ENCODE data around the gene BRSK1. TPM values are rescaled to one million over a fixed set of nuclear protein-coding genes. Genes with fewer than 3 reads are reported as not detected.

BRSK1 gene
- total and polyA plus RNA-seq, 2 of the 13 experiments (the other 11 are each of a cell fraction or from before 2014, with no cell fraction given), result 0.18 to 1.2 TPM

DNA sequence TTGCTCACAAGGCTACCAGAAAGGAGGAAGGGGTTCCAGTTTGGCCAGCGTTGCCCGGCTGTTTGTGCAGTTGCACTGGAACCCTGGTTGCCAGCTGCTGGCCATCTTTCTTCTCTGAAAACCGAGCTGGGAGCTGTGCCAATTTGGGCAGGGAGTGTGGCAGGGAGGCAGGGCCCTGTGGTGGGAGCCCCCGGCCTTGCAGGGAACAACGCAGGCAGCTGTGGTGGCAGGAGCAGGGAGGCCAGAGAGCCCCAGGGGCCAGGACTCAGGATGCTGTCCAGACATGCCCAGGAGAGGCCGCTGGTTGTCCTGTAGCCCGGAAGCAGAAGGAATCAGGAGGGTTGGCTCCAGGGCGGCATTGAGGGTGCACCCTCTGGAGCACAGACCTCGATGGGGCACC, 60.6 kb downstream of the BRSK1 start:
- Histone ChIP-seq H3K4me3 (replicated peaks in 1 of 3; ENCODE audit: insufficient read depth in 1 of 3, low read depth in 2 of 3, low read length in 3 of 3) (no peak overlapping the region), H3K4me2 (ENCODE audit: low read depth, low read length) (no peak overlapping the region), H3K9ac (ENCODE audit: insufficient read depth, low read depth, low read length) (no peak overlapping the region), H3K36me3 (replicated peaks in 1 of 2; ENCODE audit: control insufficient read depth in 1 of 2, insufficient read depth in 2 of 2, low read length in 2 of 2) (peaks cover 2 to 7% of the 10 kb centered on the region in 2 experiments; a peak in 3 of 5 replicates), H3K27me3 (ENCODE audit: control insufficient read depth in 1 of 2, insufficient read depth in 2 of 2, low read length in 2 of 2) (no peaks in the 10 kb centered on the region; a peak in 2 of 5 replicates), H4K20me1 (ENCODE audit: insufficient read depth, low read length) (peaks cover 3% of the 10 kb centered on the region; the same call in 1 of the 2 replicates), H3K79me2 (ENCODE audit: insufficient read depth, low read length) (peaks cover 5% of the 10 kb centered on the region), H2AFZ (ENCODE audit: low read length) (no peak overlapping the region), H3K27ac (ENCODE audit: extremely low read length, insufficient read depth, low read length) (no peak overlapping the region), H3K4me1 (ENCODE audit: insufficient read depth, low read length) (peaks cover 12% of the 10 kb centered on the region), H3K9me3 (ENCODE audit: low read length) (no peaks in the 10 kb centered on the region)
- no peak for DNase-seq (ENCODE audit: low spot score)
- ATAC-seq, result no peak
- ChIA-PET CTCF (ENCODE audit: low intra/inter-chr PET ratio, low total read pairs) (no interaction called here), POLR2A (no interaction called here)
- no peak for FAIRE-seq
- WGBS (ENCODE audit: low lambda C conversion rate), result 95% methylated on average over 3 of the region's 9 CpGs
- intact Hi-C loops (cut with micrococcal nuclease; ENCODE audit: unreplicated experiment) (no loop called here), in situ Hi-C loops (cut with HindIII; ENCODE audit: extremely low pct_ligation_motif_present, low pct_unique_long_range_greater_than_20kb) (no loop called here)
- TF ChIP-seq, protein P1, sequence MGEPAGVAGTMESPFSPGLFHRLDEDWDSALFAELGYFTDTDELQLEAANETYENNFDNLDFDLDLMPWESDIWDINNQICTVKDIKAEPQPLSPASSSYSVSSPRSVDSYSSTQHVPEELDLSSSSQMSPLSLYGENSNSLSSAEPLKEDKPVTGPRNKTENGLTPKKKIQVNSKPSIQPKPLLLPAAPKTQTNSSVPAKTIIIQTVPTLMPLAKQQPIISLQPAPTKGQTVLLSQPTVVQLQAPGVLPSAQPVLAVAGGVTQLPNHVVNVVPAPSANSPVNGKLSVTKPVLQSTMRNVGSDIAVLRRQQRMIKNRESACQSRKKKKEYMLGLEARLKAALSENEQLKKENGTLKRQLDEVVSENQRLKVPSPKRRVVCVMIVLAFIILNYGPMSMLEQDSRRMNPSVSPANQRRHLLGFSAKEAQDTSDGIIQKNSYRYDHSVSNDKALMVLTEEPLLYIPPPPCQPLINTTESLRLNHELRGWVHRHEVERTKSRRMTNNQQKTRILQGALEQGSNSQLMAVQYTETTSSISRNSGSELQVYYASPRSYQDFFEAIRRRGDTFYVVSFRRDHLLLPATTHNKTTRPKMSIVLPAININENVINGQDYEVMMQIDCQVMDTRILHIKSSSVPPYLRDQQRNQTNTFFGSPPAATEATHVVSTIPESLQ (CRISPR knock-in tag; conservative IDR thresholded peaks at IDR 0.05), result no peak
- TF ChIP-seq, protein P2, sequence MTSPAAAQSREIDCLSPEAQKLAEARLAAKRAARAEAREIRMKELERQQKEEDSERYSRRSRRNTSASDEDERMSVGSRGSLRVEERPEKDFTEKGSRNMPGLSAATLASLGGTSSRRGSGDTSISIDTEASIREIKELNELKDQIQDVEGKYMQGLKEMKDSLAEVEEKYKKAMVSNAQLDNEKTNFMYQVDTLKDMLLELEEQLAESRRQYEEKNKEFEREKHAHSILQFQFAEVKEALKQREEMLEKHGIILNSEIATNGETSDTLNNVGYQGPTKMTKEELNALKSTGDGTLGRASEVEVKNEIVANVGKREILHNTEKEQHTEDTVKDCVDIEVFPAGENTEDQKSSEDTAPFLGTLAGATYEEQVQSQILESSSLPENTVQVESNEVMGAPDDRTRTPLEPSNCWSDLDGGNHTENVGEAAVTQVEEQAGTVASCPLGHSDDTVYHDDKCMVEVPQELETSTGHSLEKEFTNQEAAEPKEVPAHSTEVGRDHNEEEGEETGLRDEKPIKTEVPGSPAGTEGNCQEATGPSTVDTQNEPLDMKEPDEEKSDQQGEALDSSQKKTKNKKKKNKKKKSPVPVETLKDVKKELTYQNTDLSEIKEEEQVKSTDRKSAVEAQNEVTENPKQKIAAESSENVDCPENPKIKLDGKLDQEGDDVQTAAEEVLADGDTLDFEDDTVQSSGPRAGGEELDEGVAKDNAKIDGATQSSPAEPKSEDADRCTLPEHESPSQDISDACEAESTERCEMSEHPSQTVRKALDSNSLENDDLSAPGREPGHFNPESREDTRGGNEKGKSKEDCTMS (CRISPR knock-in tag; conservative IDR thresholded peaks at IDR 0.05), result no peak
- TF ChIP-seq, protein P3, sequence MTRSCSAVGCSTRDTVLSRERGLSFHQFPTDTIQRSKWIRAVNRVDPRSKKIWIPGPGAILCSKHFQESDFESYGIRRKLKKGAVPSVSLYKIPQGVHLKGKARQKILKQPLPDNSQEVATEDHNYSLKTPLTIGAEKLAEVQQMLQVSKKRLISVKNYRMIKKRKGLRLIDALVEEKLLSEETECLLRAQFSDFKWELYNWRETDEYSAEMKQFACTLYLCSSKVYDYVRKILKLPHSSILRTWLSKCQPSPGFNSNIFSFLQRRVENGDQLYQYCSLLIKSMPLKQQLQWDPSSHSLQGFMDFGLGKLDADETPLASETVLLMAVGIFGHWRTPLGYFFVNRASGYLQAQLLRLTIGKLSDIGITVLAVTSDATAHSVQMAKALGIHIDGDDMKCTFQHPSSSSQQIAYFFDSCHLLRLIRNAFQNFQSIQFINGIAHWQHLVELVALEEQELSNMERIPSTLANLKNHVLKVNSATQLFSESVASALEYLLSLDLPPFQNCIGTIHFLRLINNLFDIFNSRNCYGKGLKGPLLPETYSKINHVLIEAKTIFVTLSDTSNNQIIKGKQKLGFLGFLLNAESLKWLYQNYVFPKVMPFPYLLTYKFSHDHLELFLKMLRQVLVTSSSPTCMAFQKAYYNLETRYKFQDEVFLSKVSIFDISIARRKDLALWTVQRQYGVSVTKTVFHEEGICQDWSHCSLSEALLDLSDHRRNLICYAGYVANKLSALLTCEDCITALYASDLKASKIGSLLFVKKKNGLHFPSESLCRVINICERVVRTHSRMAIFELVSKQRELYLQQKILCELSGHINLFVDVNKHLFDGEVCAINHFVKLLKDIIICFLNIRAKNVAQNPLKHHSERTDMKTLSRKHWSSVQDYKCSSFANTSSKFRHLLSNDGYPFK (CRISPR knock-in tag; IDR thresholded peaks at IDR 0.05; ENCODE audit: borderline replicate concordance), result no peak
- TF ChIP-seq ZNF766 (CRISPR knock-in tag; IDR thresholded peaks at IDR 0.05; ENCODE audit: borderline replicate concordance), result no peak
- no TSS peak for BruUV-seq (replicated peaks)
